OCI-LY7 (cell line): ENCODE measurements around the gene OR1J1.

ENCODE experiments used
- CTCF ChIP-seq: fragments of 200-600 bp; sonication (generic); conservative IDR thresholded peaks from 2 replicates; pipeline ENCODE4 v1.5.1; 2014; ENCODE audit warnings: mild to moderate bottlenecking, antibody characterized with exemption, low read length, moderate library complexity, mixed read lengths
- EZH2phosphoT487 ChIP-seq: fragments of 200-600 bp; sonication (generic); IDR thresholded peaks from 2 replicates; pipeline ENCODE4 v1.6.1; 2018; ENCODE audit warnings: low read depth, borderline replicate concordance, mild to moderate bottlenecking, mixed run types, antibody characterized with exemption, low read length, moderate library complexity, mixed read lengths

GRCh38 chr9:122442568-122442967 lies 35.2 kb downstream of the OR1J1 start:
- TF ChIP-seq CTCF, result no peak
- TF ChIP-seq EZH2phosphoT487, result no peak
